ENCODE measurements around the gene CMKLR1. TPM values are rescaled to one million over a fixed set of nuclear protein-coding genes. Genes with fewer than 3 reads are reported as not detected.

Gene CMKLR1
- total RNA-seq, 1 donor from 2014 or later: not detected

- Mint-ChIP-seq H3K9me3 (no peaks in the 10 kb centered on the region), H3K27ac (no peak overlapping the region), H3K4me3 (no peak overlapping the region), H3K36me3 (no peaks in the 10 kb centered on the region), H3K4me1 (peaks cover 13% of the 10 kb centered on the region), H3K27me3 (ENCODE audit: insufficient read depth, low read depth) (peaks cover 7% of the 10 kb centered on the region)
- Histone ChIP-seq H3K9me3 (ENCODE audit: low read depth) (no peaks in the 10 kb centered on the region), H3K9ac (no peak overlapping the region), H3K4me1 (no peaks in the 10 kb centered on the region), H4K20me1 (ENCODE audit: low read depth) (no peaks in the 10 kb centered on the region), H3K79me2 (ENCODE audit: low read depth) (no peaks in the 10 kb centered on the region), H3K36me3 (no peaks in the 10 kb centered on the region), H3F3A (ENCODE audit: low read depth) (no peaks in the 10 kb centered on the region), H3K4me3 (no peak overlapping the region), H2AFZ (replicated peaks) (no peak overlapping the region), H3K4me2 (no peak overlapping the region), H3K27ac (no peak overlapping the region), H3K27me3 (no peaks in the 10 kb centered on the region)
- DNase-seq (ENCODE audit: low spot score): no peak
- TF ChIP-seq CTCF (IDR thresholded peaks at IDR 0.05): no peak
These were observed 10.7 kb downstream of the CMKLR1 start for GRCh38 chr12:108328420-108328819.

- peak overlapping the region; percentile 88 for H3K27ac Mint-ChIP-seq
- no peaks in the 10 kb centered on the region for H3K9me3 Mint-ChIP-seq
- H3K4me3 Mint-ChIP-seq: no peak overlapping the region
- Histone ChIP-seq H3K27me3 (no peaks in the 10 kb centered on the region), H3K4me3 (no peak overlapping the region), H3K36me3 (no peaks in the 10 kb centered on the region), H3K4me1 (no peaks in the 10 kb centered on the region), H3F3A (ENCODE audit: low read depth) (no peaks in the 10 kb centered on the region), H2AFZ (replicated peaks) (no peak overlapping the region), H3K9me3 (ENCODE audit: low read depth) (no peaks in the 10 kb centered on the region), H3K9ac (no peak overlapping the region), H4K20me1 (ENCODE audit: low read depth) (no peaks in the 10 kb centered on the region), H3K27ac (no peak overlapping the region), H3K4me2 (no peak overlapping the region), H3K79me2 (ENCODE audit: low read depth) (no peaks in the 10 kb centered on the region)
- TF ChIP-seq EZH2 (IDR thresholded peaks at IDR 0.05): no peak
- no peak for TF ChIP-seq CTCF (IDR thresholded peaks at IDR 0.05)
- TF ChIP-seq EZH2phosphoT487 (IDR thresholded peaks at IDR 0.05): no peak
- peaks cover 11% of the 10 kb centered on the region for H3K4me1 Mint-ChIP-seq
- peaks cover 5% of the 10 kb centered on the region for H3K27me3 Mint-ChIP-seq (ENCODE audit: insufficient read depth, low read depth)
- no peaks in the 10 kb centered on the region for H3K36me3 Mint-ChIP-seq
- DNase-seq (ENCODE audit: low spot score): no peak
These were observed 11.3 kb downstream of the CMKLR1 start for GRCh38 chr12:108327621-108328344.

GRCh38 chr12:108326254-108326750 is 12.8 kb downstream of the CMKLR1 start:
- Histone ChIP-seq H4K20me1 (ENCODE audit: low read depth) (no peaks in the 10 kb centered on the region), H3K79me2 (ENCODE audit: low read depth) (no peaks in the 10 kb centered on the region)
- H3K9me3 Mint-ChIP-seq: no peaks in the 10 kb centered on the region

More at GRCh38 chr12:108326254-108326750, 12.8 kb downstream of the CMKLR1 start:
- Histone ChIP-seq H3K4me3 (no peak overlapping the region), H3K9me3 (ENCODE audit: low read depth) (no peaks in the 10 kb centered on the region), H3F3A (ENCODE audit: low read depth) (no peaks in the 10 kb centered on the region), H3K4me1 (no peaks in the 10 kb centered on the region), H3K27ac (no peak overlapping the region), H3K9ac (no peak overlapping the region), H3K36me3 (no peaks in the 10 kb centered on the region), H3K4me2 (no peak overlapping the region), H3K27me3 (no peaks in the 10 kb centered on the region), H2AFZ (replicated peaks) (no peak overlapping the region)
- Mint-ChIP-seq H3K4me3 (no peak overlapping the region), H3K27me3 (ENCODE audit: insufficient read depth, low read depth) (peaks cover 12% of the 10 kb centered on the region), H3K36me3 (no peaks in the 10 kb centered on the region), H3K4me1 (peaks cover 11% of the 10 kb centered on the region), H3K27ac (peak overlapping the region; percentile 40)
- no peak for DNase-seq (ENCODE audit: low spot score)
- TF ChIP-seq EZH2 (IDR thresholded peaks at IDR 0.05) (no peak), CTCF (IDR thresholded peaks at IDR 0.05) (no peak), EZH2phosphoT487 (IDR thresholded peaks at IDR 0.05) (no peak)

Data from neural progenitor cell (in vitro differentiated cells).